AG04449 (cell line): ENCODE measurements around the gene KDR.

Experiments
- CTCF ChIA-PET: fragments of 350-600 bp; formaldehyde crosslinking; extraction: SDS; loops from one replicate; lab custom pipeline; 2021; ENCODE audit warnings: antibody characterized with exemption; lab: Yijun Ruan, JAX
- POLR2A ChIA-PET: fragments of 400-600, 350-600 bp; formaldehyde crosslinking; extraction: SDS; loops from one replicate; lab custom pipeline; 2020; ENCODE audit warnings: antibody characterized with exemption, inconsistent platforms; lab: Yijun Ruan, JAX
- DNase-seq: peaks from one replicate; pipeline ENCODE4 v3.0.0-alpha.2; 2010; ENCODE audit warnings: low read depth, low spot score
- H3K4me3 ChIP-seq: 2 replicates; pipeline ENCODE4 v1.5.1; 2011; ENCODE audit warnings: low read depth, mild to moderate bottlenecking, control low read depth, low read length
- CTCF ChIP-seq: IDR thresholded peaks from one replicate; pipeline ENCODE4 v1.5.1; 2011; ENCODE audit warnings: mild to moderate bottlenecking, moderate library complexity, low read length, control low read depth, inconsistent platforms; ENCODE audit not compliant: insufficient read depth; ENCODE audit errors: missing control alignments

Gene KDR

GRCh38 chr4:55051532-55051931 is 73.9 kb downstream of the KDR start:
- ChIA-PET CTCF (no interaction called here), POLR2A (no interaction called here)
- TF ChIP-seq CTCF, result no peak
- no peak overlapping the region for H3K4me3 ChIP-seq
- DNase-seq, result no peak

- no peak for DNase-seq
- ChIA-PET CTCF (no interaction called here), POLR2A (no interaction called here)
- no peak for TF ChIP-seq CTCF
- no peak overlapping the region for H3K4me3 ChIP-seq
Observed at GRCh38 chr4:55050418-55050950, 74.9 kb downstream of the KDR start.

- ChIA-PET POLR2A (no interaction called here), CTCF (no interaction called here)
- H3K4me3 ChIP-seq, result no peak overlapping the region
- no peak for TF ChIP-seq CTCF
- DNase-seq, result no peak
Observed at GRCh38 chr4:55038176-55038890, 87.1 kb downstream of the KDR start.

DNA sequence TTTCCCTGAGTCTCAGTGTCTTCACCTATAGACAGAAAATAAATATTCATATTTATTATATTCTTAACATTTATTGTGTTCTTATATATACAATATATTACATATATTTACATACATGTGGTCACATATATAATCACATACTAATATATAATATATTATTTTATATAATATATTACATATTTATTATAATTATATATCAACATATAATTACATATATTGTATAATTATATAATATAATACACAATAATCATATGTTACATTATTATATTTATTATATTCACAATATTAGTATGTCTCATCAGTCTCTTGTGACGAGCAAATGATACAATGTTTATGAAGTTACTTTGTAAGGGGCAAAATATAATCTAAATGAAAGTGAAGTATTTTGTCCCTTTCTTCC is 87.7 kb downstream of the KDR start:
- POLR2A ChIA-PET, result no interaction called here
- no peak for TF ChIP-seq CTCF
- H3K4me3 ChIP-seq, result no peak overlapping the region
- CTCF ChIA-PET, result no interaction called here
- no peak for DNase-seq

DNA sequence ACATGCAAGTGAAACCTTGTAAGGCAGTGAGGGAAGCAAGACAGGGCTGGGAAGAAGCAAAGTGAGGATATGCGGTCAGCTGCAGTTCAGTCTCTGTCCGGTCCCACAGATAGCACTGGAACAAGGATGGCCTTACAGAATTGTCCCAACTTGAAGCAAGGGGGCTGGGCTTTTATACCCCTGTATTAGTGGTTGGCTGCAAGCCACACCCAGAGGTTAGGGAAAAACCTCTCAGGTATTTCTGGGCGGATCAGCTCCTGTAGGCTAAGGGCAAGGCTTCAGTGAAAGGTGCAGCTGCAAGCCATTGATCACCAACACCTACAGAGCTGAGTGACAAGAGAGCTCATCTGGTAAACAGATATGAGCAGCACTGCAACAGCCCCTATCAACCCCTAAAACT is 89.0 kb downstream of the KDR start:
- CTCF ChIA-PET, result no interaction called here
- no peak for TF ChIP-seq CTCF
- no peak overlapping the region for H3K4me3 ChIP-seq
- POLR2A ChIA-PET, result no interaction called here
- DNase-seq, result no peak

GRCh38 chr4:55035892-55036291 is 89.5 kb downstream of the KDR start:
- ChIA-PET POLR2A (no interaction called here), CTCF (no interaction called here)
- no peak overlapping the region for H3K4me3 ChIP-seq
- no peak for TF ChIP-seq CTCF
- no peak for DNase-seq
